Liver (tissue), 9 donors: Measurements from ENCODE around the gene C10orf105. TPM values are rescaled to one million over a fixed set of nuclear protein-coding genes. Genes with fewer than 3 reads are reported as not detected.

Experiments
- DNase-seq: peaks from one replicate; pipeline ENCODE4 v3.0.0-alpha.2; 2017; ENCODE audit warnings: low spot score
- H3K27ac ChIP-seq, 2 donors: one replicate each; pipeline ENCODE4 v1.7.0; 2013; ENCODE audit warnings: inconsistent platforms in 2 of 2, low read length in 2 of 2, control low read depth in 1 of 2, low read depth in 1 of 2, mild to moderate bottlenecking in 1 of 2
- H3K27me3 ChIP-seq, 4 donors: one replicate each; pipeline versions ENCODE4 v1.6.1 to v1.7.0; 2013; ENCODE audit warnings: low read length in 3 of 4, inconsistent platforms in 1 of 4, mild to moderate bottlenecking in 1 of 4, moderate library complexity in 1 of 4; ENCODE audit not compliant: control insufficient read depth in 4 of 4, insufficient read depth in 4 of 4
- H3K36me3 ChIP-seq, 4 donors: one replicate each; pipeline versions ENCODE4 v1.6.1 to v1.7.0; 2013; ENCODE audit warnings: low read length in 3 of 4, mild to moderate bottlenecking in 3 of 4, low read depth in 1 of 4, moderate library complexity in 1 of 4; ENCODE audit not compliant: control insufficient read depth in 4 of 4, insufficient read depth in 3 of 4
- H3K4me1 ChIP-seq, 4 donors: one replicate each; pipeline versions ENCODE4 v1.6.1 to v1.7.0; 2013; ENCODE audit warnings: low read length in 3 of 4, mild to moderate bottlenecking in 3 of 4, moderate library complexity in 1 of 4; ENCODE audit not compliant: control insufficient read depth in 4 of 4, insufficient read depth in 4 of 4
- H3K4me3 ChIP-seq, 3 donors: one replicate each; pipeline versions ENCODE4 v1.6.1 to v1.7.0; 2013; ENCODE audit warnings: low read length in 3 of 3, control low read depth in 1 of 3, low read depth in 1 of 3, mild to moderate bottlenecking in 1 of 3
- H3K9ac ChIP-seq, 2 donors: one replicate each; pipeline ENCODE4 v1.7.0; 2013; ENCODE audit warnings: low read length in 2 of 2, mild to moderate bottlenecking in 2 of 2, moderate library complexity in 2 of 2, control low read depth in 1 of 2, low read depth in 1 of 2
- H3K9me3 ChIP-seq, 4 donors: one replicate each; pipeline versions ENCODE4 v1.6.1 to v1.7.0; 2013; ENCODE audit warnings: low read length in 3 of 4; ENCODE audit not compliant: control insufficient read depth in 4 of 4
- ATF3 ChIP-seq: IDR thresholded peaks from 2 replicates; pipeline ENCODE4 v1.6.1; 2016; ENCODE audit warnings: antibody characterized with exemption
- CTCF ChIP-seq: fragments of 150-350 bp; IDR thresholded peaks from 2 replicates; pipeline ENCODE4 v1.5.1; 2017; ENCODE audit warnings: improper control_type of control experiment, low read depth, low read length; ENCODE audit not compliant: missing input control
- FOXA1 ChIP-seq: IDR thresholded peaks from 2 replicates; pipeline ENCODE4 v1.6.1; 2016; ENCODE audit warnings: antibody characterized with exemption
- FOXA2 ChIP-seq: IDR thresholded peaks from 2 replicates; pipeline ENCODE4 v1.6.1; 2016; ENCODE audit warnings: antibody characterized with exemption
- HNF4G ChIP-seq: IDR thresholded peaks from 2 replicates; pipeline ENCODE4 v1.6.1; 2016; ENCODE audit warnings: antibody characterized with exemption
- JUND ChIP-seq, 2 donors: IDR thresholded peaks; 2 replicates each; pipeline ENCODE4 v1.6.1; 2016; ENCODE audit warnings: antibody characterized with exemption in 2 of 2
- NR2F2 ChIP-seq: IDR thresholded peaks from 2 replicates; pipeline ENCODE4 v1.6.1; 2016; ENCODE audit warnings: antibody characterized with exemption
- RAD21 ChIP-seq, 2 donors: IDR thresholded peaks; 2 replicates each; pipeline ENCODE4 v1.6.1; 2016; ENCODE audit warnings: antibody characterized with exemption in 2 of 2, mild to moderate bottlenecking in 2 of 2
- REST ChIP-seq: IDR thresholded peaks from 2 replicates; pipeline ENCODE4 v1.6.1; 2016; ENCODE audit warnings: antibody characterized with exemption, mild to moderate bottlenecking
- RXRA ChIP-seq, 2 donors: IDR thresholded peaks; 2 replicates each; pipeline ENCODE4 v1.6.1; 2017 to 2018; ENCODE audit warnings: antibody characterized with exemption in 2 of 2, mild to moderate bottlenecking in 1 of 2
- SP1 ChIP-seq: IDR thresholded peaks from 2 replicates; pipeline ENCODE4 v1.6.1; 2018; ENCODE audit warnings: antibody characterized with exemption, mild to moderate bottlenecking
- TAF1 ChIP-seq: conservative IDR thresholded peaks from 2 replicates; pipeline ENCODE4 v1.6.1; 2016; ENCODE audit warnings: antibody characterized with exemption, mild to moderate bottlenecking
- WGBS: extraction: QIAGEN DNeasy Blood & Tissue Kit; methylation state at CpG from one replicate; pipeline ENCODE4 v1.1.7; 2013; 5-methylcytosine and 5-hydroxymethylcytosine counted together
- polyA plus RNA-seq, 2 donors: library from polyadenylated mRNA; stranded (reverse) in 1 of 2; unstranded in 1 of 2; fragments of 200-250 nt in 1 of 2; fragments of >200 nt in 1 of 2; fragmentation: Nextera tagmentation in 1 of 2; extraction: Ambion mirVana in 1 of 2; gene quantifications; one replicate each; pipeline versions ENCODE4 v1.2.1 to v1.2.3, GENCODE V29; 2013 to 2015
- total RNA-seq, 2 donors: library from RNA; depleted of rRNA; stranded (reverse); fragments of >200 nt; gene quantifications; one replicate each; pipeline ENCODE4 v1.2.3, GENCODE V29; 2014
- TF ChIP-seq, protein P1 (sequence below): IDR thresholded peaks from 2 replicates; pipeline ENCODE4 v1.6.1; 2016; ENCODE audit warnings: antibody characterized with exemption
- donor health status: healthy.
- donor health status: healthy.
- donor health status: healthy.
- donor health status: healthy.
- donor health status: healthy.

Gene C10orf105
- total and polyA plus RNA-seq, 4 donors = under 0.01 to 0.07 TPM; not detected in 2

GRCh38 chr10:71721313-71721712 lies 1.7 kb upstream of the C10orf105 start (continued):
- no peak for TF ChIP-seq TAF1
- TF ChIP-seq HNF4G = no peak

GRCh38 chr10:71720288-71720687 lies 710 bp upstream of the C10orf105 start:
- Histone ChIP-seq H3K4me1 (no peaks in the 10 kb centered on the region), H3K27ac (no peak overlapping the region), H3K27me3 (no peaks in the 10 kb centered on the region), H3K4me3 (no peak overlapping the region), H3K36me3 (no peaks in the 10 kb centered on the region), H3K9me3 (no peaks in the 10 kb centered on the region), H3K9ac (no peak overlapping the region)
- DNase-seq = no peak
- TF ChIP-seq CTCF (no peak), TAF1 (no peak), SP1 (no peak)
- 81% methylated on average over 4 of the region's 4 CpGs for WGBS

GRCh38 chr10:71719042-71719441 lies 536 bp downstream of the C10orf105 start:
- 85% methylated on average over 7 of the region's 7 CpGs for WGBS
- Histone ChIP-seq H3K36me3 (no peaks in the 10 kb centered on the region), H3K4me3 (no peak overlapping the region), H3K27me3 (no peaks in the 10 kb centered on the region), H3K27ac (no peak overlapping the region), H3K9me3 (no peaks in the 10 kb centered on the region), H3K9ac (no peak overlapping the region), H3K4me1 (peaks cover 0 to 2% (median 0%) of the 10 kb centered on the region in 4 donors)
- TF ChIP-seq FOXA2 (no peak), RAD21 (IDR thresholded peaks at IDR 0.05) (no peak), TAF1 (no peak), FOXA1 (no peak), JUND (IDR thresholded peaks at IDR 0.05) (no peak), NR2F2 (no peak), ATF3 (no peak), RXRA (IDR thresholded peaks at IDR 0.05) (no peak), REST (no peak)
- TF ChIP-seq, protein P1, sequence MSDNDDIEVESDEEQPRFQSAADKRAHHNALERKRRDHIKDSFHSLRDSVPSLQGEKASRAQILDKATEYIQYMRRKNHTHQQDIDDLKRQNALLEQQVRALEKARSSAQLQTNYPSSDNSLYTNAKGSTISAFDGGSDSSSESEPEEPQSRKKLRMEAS = no peak
- DNase-seq = no peak
